Colonic mucosa (tissue), 4 donors: Measurements from ENCODE around the gene CRIP2. TPM values are rescaled to one million over a fixed set of nuclear protein-coding genes. Genes with fewer than 3 reads are reported as not detected.
A peak's percentile ranks its signal among the peaks of the same experiment; 100 is the strongest.

ENCODE experiments used
- DNase-seq: peaks from one replicate; pipeline ENCODE4 v3.0.0-alpha.2; 2020
- H3K27ac ChIP-seq: fragments of 200-600 bp; one replicate; pipeline ENCODE4 v1.8.0; 2021
- H3K27me3 ChIP-seq: fragments of 200-600 bp; one replicate; pipeline ENCODE4 v1.8.0; 2021
- H3K36me3 ChIP-seq: fragments of 200-600 bp; one replicate; pipeline ENCODE4 v1.8.0; 2021
- H3K4me1 ChIP-seq: fragments of 200-600 bp; one replicate; pipeline ENCODE4 v1.8.0; 2021; ENCODE audit warnings: mild to moderate bottlenecking
- H3K4me3 ChIP-seq: fragments of 200-600 bp; one replicate; pipeline ENCODE4 v1.8.0; 2021
- H3K9ac ChIP-seq, 2 donors: one replicate each; pipeline ENCODE4 v1.7.0; 2013; ENCODE audit warnings: control low read depth in 2 of 2, low read depth in 2 of 2, low read length in 2 of 2
- H3K9me3 ChIP-seq: fragments of 200-600 bp; one replicate; pipeline ENCODE4 v1.8.0; 2021
- CTCF ChIP-seq: fragments of 200-600 bp; IDR thresholded peaks from one replicate; pipeline ENCODE4 v1.8.0; 2022; ENCODE audit warnings: antibody characterized with exemption, mild to moderate bottlenecking
- intact Hi-C: fragments of 100-400 bp; cut with DNase I; formaldehyde crosslinking; loops from one replicate; pipeline ENCODE4 v1.14.1; 2022
- total RNA-seq, 2 donors: library from RNA; stranded (reverse); fragmentation: NEBNext Ultra II Directional in 1 of 2; extraction: Animal tissue kit (Norgen Biotek cat#: 25700) in 1 of 2; gene quantifications; one replicate each; pipeline ENCODE4 v1.2.1, GENCODE V29; 2021
- donor health status: healthy.
- donor health status: DM: no; HTN: no; CAD: no.
- donor health status: DM: no; HTN: no; CAD: no.

The CRIP2 gene
- total RNA-seq, 2 donors from 2014 or later = 11.3 to 20.3 TPM

DNA sequence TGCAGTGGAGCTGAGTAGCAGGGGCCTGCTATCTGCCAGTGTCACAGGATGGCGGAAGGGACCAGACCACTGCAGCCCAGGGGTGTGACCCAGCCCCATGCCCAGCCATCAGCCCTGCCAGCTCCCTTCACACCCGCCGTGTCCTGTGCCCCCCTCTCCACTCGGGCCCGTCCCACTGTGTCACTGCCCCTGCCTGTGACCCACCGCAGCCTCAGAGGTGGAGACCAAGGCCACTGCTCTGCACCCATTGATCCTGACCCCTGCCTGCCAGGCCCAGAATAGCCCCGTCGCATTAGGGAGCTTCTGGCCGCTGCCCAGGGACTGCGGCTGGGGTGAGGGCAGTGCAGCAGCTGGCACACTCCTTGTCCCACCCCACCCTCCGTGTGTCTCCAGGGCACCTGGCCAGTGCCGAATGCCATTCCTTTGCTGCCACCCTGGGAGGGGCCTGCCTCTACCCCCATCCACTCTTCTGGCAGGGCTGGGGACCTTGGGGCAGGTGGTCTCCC is 2.1 kb upstream of the CRIP2 start:
- intact Hi-C loops = no loop called here
- H3K27me3 ChIP-seq = peaks cover 34% of the 10 kb centered on the region
- H3K36me3 ChIP-seq = no peaks in the 10 kb centered on the region
- H3K4me3 ChIP-seq = no peak overlapping the region
- no peak for DNase-seq
- TF ChIP-seq CTCF = no peak
- H3K9me3 ChIP-seq = no peaks in the 10 kb centered on the region
- no peak overlapping the region for H3K27ac ChIP-seq
- H3K4me1 ChIP-seq = peaks cover 7% of the 10 kb centered on the region
- H3K9ac ChIP-seq = no peak overlapping the region

DNA sequence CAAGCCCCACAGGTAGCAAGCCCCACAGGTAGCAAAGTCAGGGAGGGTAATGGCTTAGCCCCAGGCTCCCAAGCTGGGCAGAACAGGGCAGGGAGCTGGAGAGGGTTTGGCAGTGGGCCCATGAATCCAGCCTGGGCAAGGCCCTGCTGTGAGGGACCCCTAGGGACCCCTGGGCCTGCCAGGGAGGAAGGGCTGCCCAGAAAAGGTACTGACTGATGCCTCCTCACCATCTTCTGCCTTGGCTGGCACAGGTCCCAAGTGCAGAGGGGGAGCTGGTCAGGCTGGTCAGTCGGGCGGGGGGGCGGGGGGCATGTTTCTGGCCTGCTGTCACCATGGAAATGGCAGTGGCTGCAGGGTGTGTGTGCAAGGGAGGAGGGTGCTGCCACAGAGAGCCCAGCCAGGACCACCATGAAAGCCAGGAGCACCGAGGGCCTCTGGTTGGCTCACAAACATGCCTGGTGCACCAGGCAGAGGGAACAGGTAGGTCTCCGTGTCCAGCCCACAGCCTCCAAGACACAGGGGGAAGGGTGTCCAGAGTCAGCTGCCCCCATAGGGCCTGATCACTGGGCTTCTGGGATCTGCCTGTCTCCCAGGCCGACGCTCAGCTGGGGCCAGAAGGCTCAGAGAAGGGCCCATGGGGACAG is 1.5 kb upstream of the CRIP2 start:
- Histone ChIP-seq H3K27me3 (peaks cover 37% of the 10 kb centered on the region), H3K4me1 (peaks cover 7% of the 10 kb centered on the region), H3K36me3 (no peaks in the 10 kb centered on the region), H3K9me3 (no peaks in the 10 kb centered on the region), H3K9ac (peak overlapping the region in 1 of 2 donors; percentile 35), H3K27ac (no peak overlapping the region), H3K4me3 (no peak overlapping the region)
- intact Hi-C loops = no loop called here
- DNase-seq = no peak
- no peak for TF ChIP-seq CTCF

GRCh38 chr14:105473677-105474482 is 741 bp upstream of the CRIP2 start:
- H3K9ac ChIP-seq = peak overlapping the region in 1 of 2 donors; percentile 63
- H3K9me3 ChIP-seq = no peaks in the 10 kb centered on the region
- H3K27ac ChIP-seq = no peak overlapping the region
- TF ChIP-seq CTCF = no peak
- DNase-seq = peak; percentile 81
- H3K27me3 ChIP-seq = peaks cover 44% of the 10 kb centered on the region
- H3K36me3 ChIP-seq = no peaks in the 10 kb centered on the region
- intact Hi-C loops = no loop called here
- H3K4me3 ChIP-seq = peak overlapping the region; percentile 46
- H3K4me1 ChIP-seq = peaks cover 7% of the 10 kb centered on the region

GRCh38 chr14:105475269-105476096 is 862 bp downstream of the CRIP2 start:
- Histone ChIP-seq H3K27me3 (peaks cover 58% of the 10 kb centered on the region), H3K27ac (peak overlapping the region; percentile 69), H3K9me3 (no peaks in the 10 kb centered on the region), H3K9ac (peak overlapping the region; percentile 57 to 86), H3K36me3 (no peaks in the 10 kb centered on the region), H3K4me3 (peak overlapping the region; percentile 60), H3K4me1 (peaks cover 8% of the 10 kb centered on the region)
- intact Hi-C loops = no loop called here
- no peak for TF ChIP-seq CTCF
- DNase-seq = no peak

DNA sequence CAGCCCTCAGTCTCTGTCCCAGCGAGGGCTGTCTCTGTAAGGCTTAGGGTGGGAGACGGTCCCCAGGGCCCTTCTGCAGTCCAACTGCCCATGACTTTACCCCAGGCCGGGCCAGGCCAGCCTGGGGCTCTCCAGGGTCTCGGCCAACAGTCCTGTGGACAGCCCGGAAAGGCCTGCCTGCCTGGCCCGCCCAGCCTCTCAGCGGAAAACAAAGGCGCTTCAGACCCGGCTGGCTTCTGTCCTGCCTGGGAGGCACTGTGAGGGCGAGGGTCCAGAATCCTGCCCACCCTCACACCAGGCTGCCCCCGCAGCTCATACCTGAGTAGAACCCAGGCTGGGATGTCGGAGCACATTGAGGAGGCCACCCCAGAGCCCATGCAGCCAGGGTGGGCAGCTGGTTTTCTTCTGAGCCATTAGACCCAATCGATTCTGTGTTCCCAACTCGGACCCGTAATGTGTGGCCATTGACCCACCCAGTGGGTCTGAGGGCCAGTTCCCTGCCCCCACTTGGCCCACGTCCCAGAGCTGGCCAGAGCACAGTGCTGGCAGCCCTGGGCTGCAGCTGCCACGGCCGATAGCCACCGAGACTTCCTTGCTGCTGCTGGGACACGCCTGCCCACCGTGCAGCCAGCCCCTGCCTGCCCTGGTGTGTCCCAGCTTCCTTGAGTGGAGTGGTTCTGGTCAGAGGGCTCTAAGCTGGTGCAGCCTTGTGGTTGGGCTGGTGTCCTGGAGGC is 1.6 kb downstream of the CRIP2 start:
- Histone ChIP-seq H3K36me3 (no peaks in the 10 kb centered on the region), H3K9ac (peak overlapping the region; percentile 53 to 86), H3K4me1 (peaks cover 13% of the 10 kb centered on the region), H3K27me3 (peaks cover 58% of the 10 kb centered on the region), H3K9me3 (no peaks in the 10 kb centered on the region), H3K4me3 (peak overlapping the region; percentile 60), H3K27ac (peak overlapping the region; percentile 69)
- intact Hi-C loops = no loop called here
- no peak for TF ChIP-seq CTCF
- DNase-seq = no peak
